Measurements from ENCODE around the gene CEP78. TPM values are rescaled to one million over a fixed set of nuclear protein-coding genes. Genes with fewer than 3 reads are reported as not detected.

The CEP78 gene
- total RNA-seq, 1 experiment from 2014 or later: 57.8 TPM

DNA sequence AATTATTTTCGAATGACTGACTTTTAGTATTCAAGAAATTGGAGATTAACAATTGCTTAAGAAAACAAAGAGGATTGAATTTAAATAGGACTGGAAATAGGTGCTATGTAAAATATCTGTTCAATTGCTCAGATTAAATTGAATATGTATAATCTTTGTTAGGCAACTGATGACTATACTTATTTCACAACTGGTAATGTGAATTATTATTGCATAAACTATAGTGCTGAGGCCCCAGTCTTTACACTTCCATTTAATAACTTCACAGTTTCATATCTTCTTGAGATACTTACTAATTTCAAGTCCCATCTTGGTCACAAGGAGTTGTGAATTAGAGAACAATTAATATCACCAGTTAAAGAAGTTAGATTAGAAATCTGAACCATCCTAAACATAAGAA, 16.7 kb downstream of the CEP78 start:
- no peak overlapping the region for H3K18ac ChIP-seq (ENCODE audit: insufficient read length, low read depth, low read length)
- H3K56ac ChIP-seq (ENCODE audit: insufficient read length, low read depth, low read length): no peak overlapping the region
- no peak overlapping the region for H3K27ac ChIP-seq (ENCODE audit: insufficient read length, low read depth, low read length)
- no peaks in the 10 kb centered on the region for H3K4me1 ChIP-seq (ENCODE audit: insufficient read depth, low read length)
- no peak overlapping the region for H2BK5ac ChIP-seq (ENCODE audit: insufficient read length, low read length)
- H3K14ac ChIP-seq (ENCODE audit: insufficient read depth, low read length): no peak overlapping the region
- TF ChIP-seq, protein P1, sequence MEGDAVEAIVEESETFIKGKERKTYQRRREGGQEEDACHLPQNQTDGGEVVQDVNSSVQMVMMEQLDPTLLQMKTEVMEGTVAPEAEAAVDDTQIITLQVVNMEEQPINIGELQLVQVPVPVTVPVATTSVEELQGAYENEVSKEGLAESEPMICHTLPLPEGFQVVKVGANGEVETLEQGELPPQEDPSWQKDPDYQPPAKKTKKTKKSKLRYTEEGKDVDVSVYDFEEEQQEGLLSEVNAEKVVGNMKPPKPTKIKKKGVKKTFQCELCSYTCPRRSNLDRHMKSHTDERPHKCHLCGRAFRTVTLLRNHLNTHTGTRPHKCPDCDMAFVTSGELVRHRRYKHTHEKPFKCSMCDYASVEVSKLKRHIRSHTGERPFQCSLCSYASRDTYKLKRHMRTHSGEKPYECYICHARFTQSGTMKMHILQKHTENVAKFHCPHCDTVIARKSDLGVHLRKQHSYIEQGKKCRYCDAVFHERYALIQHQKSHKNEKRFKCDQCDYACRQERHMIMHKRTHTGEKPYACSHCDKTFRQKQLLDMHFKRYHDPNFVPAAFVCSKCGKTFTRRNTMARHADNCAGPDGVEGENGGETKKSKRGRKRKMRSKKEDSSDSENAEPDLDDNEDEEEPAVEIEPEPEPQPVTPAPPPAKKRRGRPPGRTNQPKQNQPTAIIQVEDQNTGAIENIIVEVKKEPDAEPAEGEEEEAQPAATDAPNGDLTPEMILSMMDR (conservative IDR thresholded peaks at IDR 0.05): no peak
- H3K9ac ChIP-seq (ENCODE audit: extremely low read depth, insufficient read length, low read length): no peak overlapping the region
- H4K8ac ChIP-seq (replicated peaks; ENCODE audit: insufficient read length, low read depth, low read length): no peak overlapping the region
- no peak overlapping the region for H2AK5ac ChIP-seq (ENCODE audit: insufficient read length, low read length)
- H4K5ac ChIP-seq (ENCODE audit: insufficient read length, low read depth, low read length): no peak overlapping the region
- no peaks in the 10 kb centered on the region for H4K20me1 ChIP-seq (ENCODE audit: control insufficient read depth, insufficient read depth, insufficient read length)
- DNase-seq: no peak
- no peaks in the 10 kb centered on the region for H3K9me3 ChIP-seq (ENCODE audit: control insufficient read depth, low read depth, low read length)
- Mint-ChIP-seq H3K36me3 (ENCODE audit: insufficient read depth in 1 of 3, low read depth in 3 of 3) (peaks cover 5 to 59% (median 53%) of the 10 kb centered on the region in 3 experiments; a peak in 6 of 7 replicates), H3K27ac (no peak overlapping the region), H3K4me3 (no peak overlapping the region), H3K9me3 (no peaks in the 10 kb centered on the region), H3K4me1 (no peaks in the 10 kb centered on the region), H3K27me3 (ENCODE audit: low read depth) (no peaks in the 10 kb centered on the region)
- H2BK15ac ChIP-seq (ENCODE audit: low read depth, low read length): no peak overlapping the region
- H3K79me1 ChIP-seq (ENCODE audit: insufficient read depth, low read depth, low read length, poor library complexity, severe bottlenecking): no peaks in the 10 kb centered on the region
- no peak overlapping the region for H2AFZ ChIP-seq (ENCODE audit: low read length)
- no peaks in the 10 kb centered on the region for H3K23me2 ChIP-seq (ENCODE audit: insufficient read length, low read depth, low read length, poor library complexity, severe bottlenecking)
- H3K23ac ChIP-seq (ENCODE audit: insufficient read length, low read depth, low read length): no peak overlapping the region
- H3K4ac ChIP-seq (ENCODE audit: low read depth, low read length): no peak overlapping the region
- no peaks in the 10 kb centered on the region for H3K27me3 ChIP-seq (ENCODE audit: insufficient read depth, low read length)
- no CpG with 5 or more reads among the region's 1 CpG for WGBS (ENCODE audit: extremely low coverage, insufficient read length, low lambda C conversion rate)
- H2BK12ac ChIP-seq (ENCODE audit: insufficient read length, low read depth, low read length): no peak overlapping the region
- H3K79me2 ChIP-seq (ENCODE audit: insufficient read depth, low read length): no peaks in the 10 kb centered on the region
- no peak overlapping the region for H3T11ph ChIP-seq (ENCODE audit: low read length)
- no peak overlapping the region for H2BK20ac ChIP-seq (ENCODE audit: low read depth, low read length, poor library complexity, severe bottlenecking)
- H3K4me2 ChIP-seq (ENCODE audit: insufficient read depth, insufficient read length, low read length): no peak overlapping the region
- H2BK120ac ChIP-seq (ENCODE audit: low read depth, low read length, poor library complexity, severe bottlenecking): no peak overlapping the region
- H4K91ac ChIP-seq (ENCODE audit: insufficient read length, low read depth, low read length): no peak overlapping the region
